ENCODE data around the gene GOLGA8K.
"Not testable (repeated sequence)": the region's sequence is repeated elsewhere in the genome, so short reads cannot be mapped to it uniquely, and the experiment has no call there.

- TF ChIP-seq CTCF (IDR thresholded peaks at IDR 0.05; ENCODE audit: insufficient read depth, low read depth, low read length); EZH2 (IDR thresholded peaks at IDR 0.05; ENCODE audit: insufficient read depth, low read length): not testable (repeated sequence)
These were observed 8.3 kb downstream of the GOLGA8K start for GRCh38 chr15:32394745-32395144.

Data from astrocyte (in vitro differentiated cells and primary cell).